HG03439 (cell line): Measurements from ENCODE around the gene PPA2.

Experiments used
- ATAC-seq: cut with Tn5 transposase; IDR thresholded peaks from one replicate; pipeline ENCODE4 v1.9.1; 2021; ENCODE audit warnings: mild to moderate bottlenecking, moderate library complexity; ENCODE audit not compliant: unreplicated experiment

PPA2 gene

GRCh38 chr4:105399532-105400161, 74.2 kb downstream of the PPA2 start:
- ATAC-seq: no peak

GRCh38 chr4:105392858-105393257, 81.0 kb downstream of the PPA2 start:
- no peak for ATAC-seq

DNA sequence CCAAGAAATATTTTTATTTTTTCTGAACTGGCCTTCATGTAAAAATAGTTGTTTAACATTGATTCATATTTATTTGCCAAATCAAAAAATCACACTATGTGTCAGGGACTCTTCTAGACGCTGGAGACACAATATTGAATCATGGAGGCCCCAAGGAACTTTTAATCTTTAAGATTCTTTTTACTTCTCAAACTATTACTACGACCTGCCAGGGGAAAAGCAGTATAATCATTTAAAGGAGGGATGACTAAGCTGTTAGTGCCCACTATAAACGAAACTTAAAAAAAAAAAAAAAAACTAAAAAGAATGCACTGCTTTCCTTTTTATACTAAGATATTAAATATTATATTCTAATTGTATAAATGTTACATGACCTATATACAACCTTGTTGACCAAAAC, 84.7 kb downstream of the PPA2 start:
- no peak for ATAC-seq

GRCh38 chr4:105387466-105387865, 86.4 kb downstream of the PPA2 start:
- no peak for ATAC-seq

DNA sequence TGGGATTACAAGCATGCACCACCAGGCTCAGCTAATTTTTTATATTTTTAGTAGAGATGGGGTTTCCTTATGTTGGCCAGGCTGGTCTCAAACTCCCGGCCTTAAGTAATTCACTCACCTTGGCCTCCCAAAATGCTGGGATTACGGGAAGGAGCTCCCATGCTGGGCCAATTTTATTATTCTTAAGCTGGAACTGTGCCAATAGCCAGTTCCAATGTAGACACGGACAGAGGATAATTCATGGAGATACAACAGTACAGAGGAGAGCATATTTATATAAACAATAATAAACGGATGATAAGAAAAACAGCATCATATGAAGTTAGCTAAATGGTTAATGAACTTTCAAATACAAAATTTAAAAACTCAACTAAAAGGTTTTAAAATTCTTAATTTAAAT, 87.8 kb downstream of the PPA2 start:
- no peak for ATAC-seq

- no peak for ATAC-seq
Observed at GRCh38 chr4:105374071-105374470, 99.8 kb downstream of the PPA2 start.

DNA sequence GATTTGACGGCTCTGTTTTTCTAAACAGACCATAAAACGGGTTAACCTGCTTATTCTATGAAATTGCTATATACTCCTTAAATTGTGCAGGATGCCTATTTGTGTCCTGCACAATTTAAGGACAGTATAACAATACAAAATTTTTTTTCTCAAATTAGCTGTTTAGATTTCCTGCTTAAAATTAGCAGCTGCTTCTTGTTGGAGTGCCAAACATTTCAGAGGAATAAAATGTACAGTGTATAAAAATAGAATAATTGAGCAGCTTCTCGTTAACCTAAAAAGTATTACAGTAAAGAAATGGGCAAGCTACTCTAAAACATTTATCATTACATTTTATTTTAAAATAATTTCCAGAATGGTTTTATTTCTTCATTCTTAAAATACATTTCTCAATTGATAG, 100.5 kb downstream of the PPA2 start:
- no peak for ATAC-seq

DNA sequence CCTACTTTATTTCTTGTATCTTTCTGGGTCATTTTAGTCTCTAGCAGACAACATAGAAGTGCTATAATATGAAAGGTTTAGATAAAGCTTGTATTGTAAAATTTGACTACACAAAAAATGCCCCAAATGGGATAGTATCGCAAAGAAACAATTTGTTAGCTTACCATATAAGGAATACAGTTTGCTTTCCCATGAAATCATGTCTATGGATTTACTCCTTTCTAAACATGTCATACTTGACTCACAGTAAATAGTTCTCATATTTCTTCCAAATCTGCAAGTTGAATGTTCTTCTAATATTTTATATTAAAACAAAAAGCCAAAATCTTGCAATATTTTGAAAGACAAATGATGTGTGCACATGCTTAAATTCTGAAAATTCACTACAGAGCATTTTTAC, 103.9 kb downstream of the PPA2 start:
- ATAC-seq: no peak

DNA sequence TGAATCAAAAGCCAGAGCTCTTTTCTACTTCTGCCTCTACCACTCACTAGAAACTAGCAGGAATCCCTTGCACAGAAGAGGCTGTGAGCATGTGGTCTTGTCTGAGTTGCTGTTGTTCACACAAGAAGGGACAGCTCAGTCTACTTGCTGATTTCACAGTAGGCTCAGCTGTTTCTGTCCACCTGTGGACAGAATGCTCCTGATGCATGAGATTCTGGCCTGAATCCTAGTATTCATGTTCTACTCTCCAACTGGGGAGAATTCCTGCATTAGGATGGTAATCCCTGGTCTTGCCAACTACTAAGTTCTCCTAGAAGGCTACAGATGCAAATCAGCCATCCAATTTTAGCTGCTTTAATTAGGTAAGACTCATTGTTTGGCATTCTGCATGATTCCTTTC, 112.8 kb downstream of the PPA2 start:
- no peak for ATAC-seq

DNA sequence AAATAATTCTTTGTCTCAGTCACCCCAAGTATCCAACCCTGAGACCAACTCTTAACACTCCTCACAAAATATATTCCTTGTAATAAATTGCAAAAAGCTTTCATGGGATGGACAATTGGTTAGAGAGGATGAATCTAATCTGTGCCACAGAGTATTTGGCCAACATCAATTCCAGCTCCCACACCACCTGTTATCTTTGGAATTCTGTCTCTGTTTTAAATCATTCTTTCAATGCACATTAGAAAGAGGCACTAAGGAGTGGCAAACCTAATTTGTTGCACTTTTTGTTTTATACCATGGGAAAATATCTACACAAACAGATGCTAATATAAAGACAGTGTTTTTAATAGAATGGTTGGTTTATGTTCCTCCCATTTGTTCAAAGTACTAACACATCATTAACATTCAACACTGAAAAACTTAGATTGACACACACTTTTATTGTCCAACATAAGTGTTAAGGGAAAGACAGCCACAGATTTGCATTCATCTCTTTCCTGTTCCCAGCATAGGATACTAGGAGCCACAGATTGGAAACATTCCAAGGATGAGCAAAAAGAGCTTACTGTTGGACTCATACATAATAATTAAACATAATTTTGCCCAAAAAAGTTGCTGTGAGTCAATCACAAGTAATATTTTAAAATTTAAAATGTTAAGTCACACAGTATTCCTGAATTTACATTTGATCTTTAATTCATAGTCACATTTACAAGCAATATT, 116.4 kb downstream of the PPA2 start:
- no peak for ATAC-seq

DNA sequence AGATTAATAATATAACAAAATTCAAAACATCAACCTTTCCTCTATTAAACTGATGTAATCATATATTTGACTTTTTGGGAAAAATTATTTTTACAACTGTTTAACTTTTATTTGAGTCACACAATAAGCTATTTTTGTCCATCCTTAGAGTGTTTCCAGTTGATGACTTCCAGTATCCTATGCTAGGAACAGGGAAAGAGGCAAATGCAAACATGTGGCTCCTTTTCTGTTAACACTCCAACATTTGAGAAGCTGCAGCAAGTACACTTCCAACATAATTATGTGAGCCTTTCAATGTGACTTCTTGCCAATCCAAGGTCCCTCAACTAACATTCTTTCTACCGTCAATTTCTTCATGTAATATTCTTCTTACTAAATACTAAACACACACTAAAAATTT, 117.7 kb downstream of the PPA2 start:
- no peak for ATAC-seq

- ATAC-seq: no peak
Observed at GRCh38 chr4:105352826-105353225, 121.0 kb downstream of the PPA2 start.

- no peak for ATAC-seq
Observed at GRCh38 chr4:105351861-105352260, 122.0 kb downstream of the PPA2 start.

- no peak for ATAC-seq
Observed at GRCh38 chr4:105350859-105351490, 122.9 kb downstream of the PPA2 start.

DNA sequence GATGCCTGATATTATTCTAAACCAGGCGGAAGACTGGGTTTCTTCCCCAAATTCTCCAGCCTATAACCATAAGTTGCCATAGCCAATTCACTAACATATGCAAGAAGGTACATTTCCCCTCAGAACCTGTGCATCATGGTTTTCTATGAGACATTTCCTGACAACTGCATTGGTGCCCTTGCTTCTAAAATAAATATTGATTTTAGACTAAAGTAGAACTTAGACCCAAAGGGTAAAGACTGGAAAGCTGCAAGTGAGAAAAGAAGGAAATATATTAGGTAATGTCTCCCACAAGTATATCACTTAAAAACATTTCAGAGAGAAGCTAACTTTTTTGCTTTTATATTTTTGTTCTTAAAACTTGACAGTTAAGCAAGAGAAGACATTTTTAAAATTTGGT, 125.1 kb downstream of the PPA2 start:
- no peak for ATAC-seq

- ATAC-seq: no peak
Observed at GRCh38 chr4:105346869-105347268, 127.0 kb downstream of the PPA2 start.

- ATAC-seq: no peak
Observed at GRCh38 chr4:105345838-105346237, 128.0 kb downstream of the PPA2 start.

- ATAC-seq: no peak
Observed at GRCh38 chr4:105345358-105345757, 128.5 kb downstream of the PPA2 start.

- ATAC-seq: no peak
Observed at GRCh38 chr4:105344141-105344540, 129.7 kb downstream of the PPA2 start.

- no peak for ATAC-seq
Observed at GRCh38 chr4:105343146-105343931, 130.5 kb downstream of the PPA2 start.

DNA sequence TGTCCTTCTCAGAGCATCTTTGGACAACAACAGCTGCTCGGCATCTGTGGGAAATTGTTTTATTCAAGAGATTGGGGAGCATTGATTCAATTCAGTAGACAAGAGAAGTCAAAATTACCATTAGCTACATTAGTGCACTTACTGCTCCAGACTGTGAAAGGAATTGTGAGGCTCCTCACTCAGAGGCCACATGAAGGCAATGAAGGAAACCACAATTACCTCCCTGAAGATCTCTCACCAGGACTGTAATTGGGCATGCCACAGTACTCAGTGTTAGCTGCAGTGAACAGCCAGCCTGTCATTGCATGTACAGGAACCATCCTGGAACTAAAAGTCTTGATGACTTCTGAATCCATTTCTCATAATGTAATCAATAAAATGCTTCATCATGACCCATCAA, 144.8 kb downstream of the PPA2 start:
- no peak for ATAC-seq

- ATAC-seq: no peak
Observed at GRCh38 chr4:105327956-105328355, 145.9 kb downstream of the PPA2 start.
